Ishikawa (cell line): ENCODE data around the gene METTL22.

Experiments
- CEBPB ChIP-seq: IDR thresholded peaks from 2 replicates; pipeline ENCODE4 v1.6.1; 2012
- CREB1 ChIP-seq: IDR thresholded peaks from 2 replicates; pipeline ENCODE4 v1.6.1; 2012; ENCODE audit warnings: low read depth
- EGR1 ChIP-seq: IDR thresholded peaks from 2 replicates; pipeline ENCODE4 v1.6.1; 2012
- EP300 ChIP-seq: IDR thresholded peaks from 2 replicates; pipeline ENCODE4 v1.6.1; 2012; ENCODE audit warnings: borderline replicate concordance
- FOXM1 ChIP-seq: IDR thresholded peaks from 2 replicates; pipeline ENCODE4 v1.6.1; 2012; ENCODE audit warnings: low read depth, borderline replicate concordance
- MAX ChIP-seq: IDR thresholded peaks from 2 replicates; pipeline ENCODE4 v1.6.1; 2012
- NFIC ChIP-seq: IDR thresholded peaks from 2 replicates; pipeline ENCODE4 v1.6.1; 2012
- RAD21 ChIP-seq: IDR thresholded peaks from 2 replicates; pipeline ENCODE4 v1.6.1; 2012; ENCODE audit warnings: low read depth
- REST ChIP-seq: IDR thresholded peaks from 2 replicates; pipeline ENCODE4 v1.6.1; 2012; ENCODE audit warnings: low read depth, mild to moderate bottlenecking
- TAF1 ChIP-seq: IDR thresholded peaks from 2 replicates; pipeline ENCODE4 v1.6.1; 2012; ENCODE audit warnings: low read depth, mild to moderate bottlenecking
- TCF12 ChIP-seq: IDR thresholded peaks from 2 replicates; pipeline ENCODE4 v1.6.1; 2012; ENCODE audit warnings: low read depth
- TEAD4 ChIP-seq: IDR thresholded peaks from 2 replicates; pipeline ENCODE4 v1.6.1; 2012
- USF1 ChIP-seq: IDR thresholded peaks from 2 replicates; pipeline ENCODE4 v1.6.1; 2012
- YY1 ChIP-seq: IDR thresholded peaks from 2 replicates; pipeline ENCODE4 v1.6.1; 2012; ENCODE audit warnings: low read depth
- ZBTB7A ChIP-seq: IDR thresholded peaks from 2 replicates; pipeline ENCODE4 v1.6.1; 2012; ENCODE audit warnings: low read depth

The METTL22 gene

GRCh38 chr16:8577678-8578304 is 43.7 kb upstream of the METTL22 start:
- TF ChIP-seq ZBTB7A = no peak
- TF ChIP-seq TEAD4 = no peak
- no peak for TF ChIP-seq NFIC
- no peak for TF ChIP-seq RAD21
- no peak for TF ChIP-seq CREB1
- no peak for TF ChIP-seq FOXM1
- TF ChIP-seq USF1 = no peak
- no peak for TF ChIP-seq TAF1
- TF ChIP-seq YY1 = no peak
- TF ChIP-seq EGR1 = no peak
- TF ChIP-seq REST = no peak
- no peak for TF ChIP-seq MAX
- no peak for TF ChIP-seq TCF12

- TF ChIP-seq REST (no peak), TCF12 (no peak)
Measured at GRCh38 chr16:8579559-8579958, 41.9 kb upstream of the METTL22 start.

GRCh38 chr16:8581831-8582580 is 39.5 kb upstream of the METTL22 start:
- TF ChIP-seq NFIC = no peak
- no peak for TF ChIP-seq MAX
- TF ChIP-seq USF1 = no peak
- no peak for TF ChIP-seq TAF1
- no peak for TF ChIP-seq RAD21
- TF ChIP-seq ZBTB7A = no peak
- no peak for TF ChIP-seq YY1
- TF ChIP-seq EP300 = no peak
- TF ChIP-seq FOXM1 = no peak
- no peak for TF ChIP-seq CEBPB
- no peak for TF ChIP-seq REST
- no peak for TF ChIP-seq TEAD4
- no peak for TF ChIP-seq EGR1
- no peak for TF ChIP-seq CREB1
- TF ChIP-seq TCF12 = no peak

- TF ChIP-seq RAD21 (no peak), MAX (no peak), YY1 (no peak), CEBPB (no peak), EP300 (no peak), USF1 (no peak), TAF1 (no peak), TCF12 (no peak), EGR1 (no peak), NFIC (no peak), TEAD4 (no peak), FOXM1 (no peak), REST (no peak), ZBTB7A (no peak), CREB1 (no peak)
Measured at GRCh38 chr16:8583199-8583598, 38.3 kb upstream of the METTL22 start.
